GM12892 (cell line): ENCODE data around the gene CSNK1D.

Experiments used
- POLR2A ChIP-seq: IDR thresholded peaks from 2 replicates; pipeline ENCODE4 v1.6.1; 2011; ENCODE audit warnings: low read depth, low read length, control low read depth
- POLR2AphosphoS5 ChIP-seq: IDR thresholded peaks from 2 replicates; pipeline ENCODE4 v1.6.1; 2011; ENCODE audit warnings: low read depth, low read length, control low read depth

GRCh38 chr17:82302991-82303943 lies 29.8 kb upstream of the CSNK1D start:
- no peak for TF ChIP-seq POLR2A
- no peak for TF ChIP-seq POLR2AphosphoS5
